ENCODE measurements around the gene MPIG6B.

GRCh38 chr6:31741815-31742214 is 18.6 kb downstream of the MPIG6B start:
- TF ChIP-seq CTCF (IDR thresholded peaks at IDR 0.05) (no peak), POLR2A (IDR thresholded peaks at IDR 0.05) (no peak)

Data from upper lobe of left lung (tissue), 4 donors.